HG03442 (cell line): ENCODE measurements around the gene CD80.

ENCODE experiments used
- ATAC-seq: cut with Tn5 transposase; IDR thresholded peaks from one replicate; pipeline ENCODE4 v1.9.1; 2021; ENCODE audit warnings: mild to moderate bottlenecking, moderate library complexity; ENCODE audit not compliant: unreplicated experiment

The CD80 gene

DNA sequence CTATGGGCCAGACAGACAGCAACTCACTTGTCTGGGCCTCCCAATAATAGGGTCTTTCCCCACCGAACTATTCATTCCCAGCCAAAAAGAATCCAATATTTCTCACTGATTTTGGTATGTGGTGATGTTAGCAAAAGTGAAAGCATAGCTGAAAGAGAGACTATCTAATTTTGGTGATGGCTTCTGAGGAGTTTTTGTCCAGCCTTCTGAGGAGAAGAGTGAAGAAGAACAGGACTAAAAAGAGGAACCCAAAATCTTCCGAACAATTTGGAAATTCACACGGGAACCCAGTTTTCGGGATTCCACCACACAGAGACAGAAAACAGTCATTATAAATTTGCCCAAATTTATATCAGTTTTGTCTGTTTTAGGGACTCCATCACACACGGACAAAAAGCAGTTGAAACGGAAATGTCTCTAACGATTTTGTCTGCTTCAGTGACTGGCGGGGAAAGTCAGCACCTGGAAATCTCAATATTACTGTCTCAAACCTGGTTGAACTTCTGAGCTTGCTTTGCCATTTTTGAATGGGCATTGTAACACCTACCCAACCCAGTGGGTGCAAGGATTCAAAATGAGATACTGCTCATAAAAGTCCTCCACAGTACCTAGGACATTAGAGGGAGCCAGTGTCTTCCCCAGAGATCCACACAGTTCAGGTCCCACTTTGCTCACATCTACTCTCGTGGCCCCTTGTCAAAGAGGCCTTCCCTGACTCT lies 9.1 kb downstream of the CD80 start:
- ATAC-seq = peak; percentile 30

DNA sequence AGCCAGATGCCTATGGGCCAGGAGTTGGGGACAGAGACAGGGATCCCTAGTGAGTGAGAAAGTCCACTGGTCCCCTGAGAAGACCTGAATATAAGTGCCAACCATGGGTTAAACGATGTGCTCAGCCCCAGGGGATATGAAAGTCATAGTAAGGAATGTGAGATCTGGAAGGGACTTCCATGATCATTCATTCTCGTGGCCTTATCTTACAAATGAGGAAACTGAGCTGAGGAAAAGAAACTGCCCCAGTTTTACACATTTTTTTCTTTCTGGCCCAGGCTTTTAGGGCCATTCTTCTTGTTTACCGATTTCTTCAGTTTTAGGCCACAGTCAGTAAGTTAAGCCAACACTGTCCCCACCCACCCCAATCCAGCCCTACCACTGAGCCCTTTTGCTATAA lies 11.1 kb downstream of the CD80 start:
- no peak for ATAC-seq

DNA sequence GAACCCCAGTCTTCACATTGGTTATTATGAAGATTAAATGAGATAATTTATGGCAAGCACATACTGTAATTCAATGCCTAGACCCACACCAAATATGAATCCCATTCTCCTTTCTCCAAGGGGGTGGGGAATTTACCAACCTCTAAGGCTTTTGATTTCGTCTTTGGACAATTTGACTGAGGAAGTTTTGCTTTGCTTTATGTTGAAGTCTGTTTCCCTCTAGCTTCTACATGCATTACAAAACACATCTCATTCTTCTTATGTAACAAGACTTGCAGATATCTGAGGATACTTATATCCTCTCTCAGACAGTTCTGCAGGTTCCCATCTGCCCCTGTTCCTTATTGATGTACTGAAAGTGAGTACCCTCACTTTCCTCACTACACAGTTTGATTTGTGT lies 12.2 kb downstream of the CD80 start:
- no peak for ATAC-seq

GRCh38 chr3:119543147-119543546 lies 16.3 kb downstream of the CD80 start:
- ATAC-seq = no peak

GRCh38 chr3:119542168-119542767 lies 17.1 kb downstream of the CD80 start:
- ATAC-seq = no peak

DNA sequence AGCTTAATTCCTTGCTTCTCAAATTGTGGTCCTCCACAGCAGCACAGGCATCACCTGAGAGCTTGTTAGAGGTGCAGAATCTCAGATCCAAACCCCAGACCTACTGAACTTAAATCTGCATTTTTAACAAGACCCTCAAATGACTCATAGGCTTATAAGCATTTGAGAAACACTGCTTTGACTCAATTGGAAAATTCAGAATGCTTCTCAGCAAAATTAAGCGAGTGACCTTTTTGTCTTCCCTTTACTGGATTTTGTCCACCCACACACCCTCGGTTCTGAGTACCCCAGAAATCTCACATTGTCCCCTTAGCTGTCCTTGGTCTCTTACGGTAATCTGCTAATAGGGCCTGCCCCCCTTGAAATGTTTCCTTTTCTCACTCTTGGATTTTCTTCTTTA lies 17.9 kb downstream of the CD80 start:
- ATAC-seq = no peak

- no peak for ATAC-seq
These were observed 20.6 kb downstream of the CD80 start for GRCh38 chr3:119538772-119539171.

- no peak for ATAC-seq
These were observed 22.7 kb downstream of the CD80 start for GRCh38 chr3:119536757-119537156.

- ATAC-seq = no peak
These were observed 25.1 kb downstream of the CD80 start for GRCh38 chr3:119534296-119534695.

DNA sequence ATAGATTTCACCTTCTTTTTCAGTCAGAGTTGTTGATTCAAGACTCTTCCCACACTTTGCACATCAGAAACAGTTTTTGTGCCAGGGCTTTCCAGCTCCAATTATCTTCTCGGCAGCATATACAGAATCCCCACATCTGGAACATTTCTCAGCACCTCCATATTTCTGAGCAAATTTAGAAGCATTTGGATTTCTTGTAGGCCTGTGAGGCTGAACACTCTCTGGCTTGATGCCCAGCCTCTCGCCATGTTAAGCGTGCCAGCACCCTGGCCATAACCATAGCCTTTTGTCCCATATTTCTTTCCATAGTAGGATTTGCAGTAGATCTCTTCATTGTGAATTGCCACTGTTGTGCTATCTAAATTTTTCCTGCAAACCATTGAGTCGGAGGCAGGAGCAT lies 28.3 kb downstream of the CD80 start:
- ATAC-seq = no peak

GRCh38 chr3:119530456-119530855 lies 29.0 kb downstream of the CD80 start:
- ATAC-seq = no peak

DNA sequence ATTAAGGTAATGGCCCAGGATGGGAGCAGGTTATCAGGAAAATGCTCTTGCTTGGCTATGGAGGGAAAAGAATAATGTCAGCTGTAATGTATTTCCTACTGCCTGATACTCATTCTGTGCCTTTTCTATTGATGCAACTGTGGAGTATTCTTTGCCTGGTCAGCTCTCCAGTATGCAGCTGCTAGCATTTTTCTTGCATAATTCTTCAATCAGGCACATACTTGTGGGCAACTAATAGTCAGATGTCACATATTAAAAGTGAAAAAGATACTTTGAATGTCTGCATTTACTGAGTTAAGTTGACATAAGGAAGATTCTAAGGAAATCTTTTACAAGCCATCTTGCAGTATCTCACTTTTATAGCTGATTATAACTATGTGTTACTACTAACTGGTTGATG lies 29.5 kb downstream of the CD80 start:
- no peak for ATAC-seq

GRCh38 chr3:119527714-119528113 lies 31.7 kb downstream of the CD80 start:
- no peak for ATAC-seq

GRCh38 chr3:119524931-119525662 lies 34.3 kb downstream of the CD80 start:
- ATAC-seq = no peak

- ATAC-seq = no peak
These were observed 41.4 kb downstream of the CD80 start for GRCh38 chr3:119518026-119518425.

DNA sequence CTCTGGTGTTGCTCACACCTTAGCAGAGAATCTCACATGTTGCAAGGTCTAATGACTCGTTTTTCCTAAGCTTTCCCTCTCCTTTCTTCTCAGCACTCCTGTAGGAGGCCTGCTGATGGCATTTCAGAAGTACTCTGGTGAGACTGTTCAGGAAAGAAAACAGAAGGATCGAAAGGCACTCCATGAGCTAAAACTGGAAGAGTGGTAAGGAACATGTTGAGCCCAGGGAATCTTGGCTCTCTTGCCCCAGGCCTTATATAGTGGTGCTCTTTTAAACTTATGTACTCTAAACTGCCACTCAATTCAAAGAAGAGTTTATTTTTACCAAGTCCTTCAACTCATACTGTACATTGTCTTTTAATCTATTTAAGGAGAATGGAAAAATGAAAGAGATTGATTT lies 42.3 kb downstream of the CD80 start:
- no peak for ATAC-seq

DNA sequence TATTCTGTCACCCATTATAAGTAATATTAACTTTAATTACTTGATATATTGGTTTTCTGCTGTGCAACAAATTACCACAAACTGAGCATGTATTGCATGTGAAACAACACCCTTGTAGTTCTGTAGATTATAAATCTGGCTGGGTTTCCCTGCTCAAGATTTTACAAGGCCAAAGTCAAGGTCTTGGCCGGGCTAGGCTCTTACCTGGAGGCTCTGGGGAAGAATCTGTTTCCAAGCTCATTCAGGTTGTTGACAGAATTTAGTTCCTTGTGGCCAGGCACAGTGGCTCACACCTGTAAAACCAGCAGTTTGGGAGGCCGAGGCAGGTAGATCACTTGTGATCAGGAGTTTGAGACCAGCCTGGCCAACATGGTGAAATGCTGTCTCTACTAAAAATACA lies 44.8 kb downstream of the CD80 start:
- no peak for ATAC-seq

DNA sequence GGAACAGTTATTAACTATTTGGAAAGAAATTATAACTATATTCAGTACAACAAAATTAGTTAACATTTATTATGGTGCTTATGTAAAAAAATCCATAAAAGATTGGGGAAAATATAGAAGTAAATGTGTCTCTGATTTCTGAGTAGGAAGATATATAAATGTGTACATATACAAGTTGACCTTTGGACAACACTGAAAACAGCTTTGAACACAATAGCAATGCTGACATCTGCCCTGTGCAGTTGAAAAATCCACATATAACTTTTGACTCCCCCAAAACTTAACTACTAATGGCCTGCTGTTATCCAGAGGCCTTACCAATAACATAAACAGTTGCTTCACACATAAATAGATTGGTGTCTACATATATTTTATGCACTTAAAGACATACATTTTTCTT lies 48.7 kb downstream of the CD80 start:
- ATAC-seq = no peak

DNA sequence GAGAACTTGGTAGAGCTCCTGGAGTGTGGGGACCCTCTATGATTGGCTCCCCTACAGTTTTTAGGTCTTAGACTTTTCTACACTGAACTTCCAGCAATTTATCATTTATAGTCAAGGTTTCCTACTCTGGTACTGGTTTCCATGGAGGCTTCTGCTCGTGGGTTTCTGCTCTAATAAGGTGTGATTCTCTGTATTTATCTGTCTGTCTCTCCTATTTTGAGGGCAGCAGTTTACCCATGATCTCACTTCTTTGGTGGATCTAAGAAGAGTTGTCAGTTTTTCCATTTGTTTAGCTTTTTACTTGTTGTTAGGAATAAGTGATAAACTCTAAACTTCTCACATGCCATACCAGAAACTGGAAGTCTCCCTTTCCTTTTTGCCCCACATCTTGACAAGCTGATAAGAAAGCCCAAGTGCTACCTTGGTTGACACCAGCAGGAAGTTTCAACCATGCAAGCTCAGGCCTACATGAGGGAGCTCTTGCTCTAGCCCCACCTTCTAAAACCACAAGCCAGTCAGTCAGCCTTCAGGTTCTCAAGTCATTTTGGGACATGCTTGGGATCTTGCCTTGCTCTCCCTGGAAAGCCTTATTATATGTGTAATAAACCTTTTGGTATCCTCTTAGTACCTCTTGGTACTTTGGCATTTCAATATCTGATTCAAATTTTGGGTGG lies 51.1 kb downstream of the CD80 start:
- peak; percentile 70 for ATAC-seq

GRCh38 chr3:119507404-119507803 lies 52.0 kb downstream of the CD80 start:
- no peak for ATAC-seq

DNA sequence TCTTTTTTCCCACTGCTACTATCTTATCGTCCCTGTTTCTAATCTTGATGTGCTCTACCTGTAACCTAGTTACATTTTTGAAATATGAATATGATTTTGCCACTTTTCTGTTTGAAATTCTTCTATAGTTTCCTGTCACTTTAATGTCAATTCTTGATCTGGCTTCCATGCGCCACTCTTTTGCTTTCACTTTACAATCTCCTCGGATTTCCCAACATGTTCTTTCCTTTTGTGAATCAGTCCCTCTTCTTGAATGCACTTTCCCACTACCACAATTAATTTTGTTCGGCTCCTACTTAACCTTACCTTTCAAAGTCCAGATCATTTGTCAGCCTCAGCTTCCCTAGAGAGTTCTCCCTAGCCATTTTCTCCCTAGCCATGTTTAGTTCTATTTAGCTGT lies 52.8 kb downstream of the CD80 start:
- no peak for ATAC-seq

- ATAC-seq = no peak
These were observed 58.5 kb downstream of the CD80 start for GRCh38 chr3:119500901-119501300.
